ENCODE results near the gene MACROD2.
A peak's percentile ranks its signal among the peaks of the same experiment; 100 is the strongest.
"Not testable (repeated sequence)": the region's sequence is repeated elsewhere in the genome, so short reads cannot be mapped to it uniquely, and the experiment has no call there.

MACROD2 gene

GRCh38 chr20:14219801-14220461 is 224.6 kb downstream of the MACROD2 start:
- no peak for DNase-seq (ENCODE audit: low read depth)
- no peak overlapping the region for H3K4me3 ChIP-seq (ENCODE audit: low read length)
- TF ChIP-seq CTCF (conservative IDR thresholded peaks at IDR 0.05; ENCODE audit: low read length): no peak

GRCh38 chr20:14220986-14221385 is 225.7 kb downstream of the MACROD2 start:
- no peak overlapping the region for H3K4me3 ChIP-seq (ENCODE audit: low read length)
- no peak for DNase-seq (ENCODE audit: low read depth)
- no peak for TF ChIP-seq CTCF (conservative IDR thresholded peaks at IDR 0.05; ENCODE audit: low read length)

DNA sequence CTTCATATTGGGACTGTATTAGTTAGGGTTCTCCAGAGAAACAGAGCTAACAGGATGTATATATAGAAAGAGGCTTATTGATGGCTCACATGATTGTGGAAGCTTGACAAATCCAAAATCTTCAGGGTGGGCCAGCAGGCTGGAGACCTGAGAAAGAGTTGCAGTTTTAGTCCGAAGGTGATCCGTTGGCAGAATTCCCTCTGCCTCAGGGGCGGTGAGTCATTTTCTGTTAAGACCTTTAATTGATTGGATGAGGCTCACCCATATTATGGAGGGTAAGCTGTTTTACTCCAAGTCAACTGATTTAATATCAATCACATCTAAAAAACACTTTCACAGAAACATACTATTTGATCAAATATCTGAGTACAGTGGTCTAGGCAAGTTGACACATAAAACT is 228.5 kb downstream of the MACROD2 start:
- no peak for TF ChIP-seq CTCF (conservative IDR thresholded peaks at IDR 0.05; ENCODE audit: low read length)
- no peak overlapping the region for H3K4me3 ChIP-seq (ENCODE audit: low read length)
- DNase-seq (ENCODE audit: low read depth): no peak

DNA sequence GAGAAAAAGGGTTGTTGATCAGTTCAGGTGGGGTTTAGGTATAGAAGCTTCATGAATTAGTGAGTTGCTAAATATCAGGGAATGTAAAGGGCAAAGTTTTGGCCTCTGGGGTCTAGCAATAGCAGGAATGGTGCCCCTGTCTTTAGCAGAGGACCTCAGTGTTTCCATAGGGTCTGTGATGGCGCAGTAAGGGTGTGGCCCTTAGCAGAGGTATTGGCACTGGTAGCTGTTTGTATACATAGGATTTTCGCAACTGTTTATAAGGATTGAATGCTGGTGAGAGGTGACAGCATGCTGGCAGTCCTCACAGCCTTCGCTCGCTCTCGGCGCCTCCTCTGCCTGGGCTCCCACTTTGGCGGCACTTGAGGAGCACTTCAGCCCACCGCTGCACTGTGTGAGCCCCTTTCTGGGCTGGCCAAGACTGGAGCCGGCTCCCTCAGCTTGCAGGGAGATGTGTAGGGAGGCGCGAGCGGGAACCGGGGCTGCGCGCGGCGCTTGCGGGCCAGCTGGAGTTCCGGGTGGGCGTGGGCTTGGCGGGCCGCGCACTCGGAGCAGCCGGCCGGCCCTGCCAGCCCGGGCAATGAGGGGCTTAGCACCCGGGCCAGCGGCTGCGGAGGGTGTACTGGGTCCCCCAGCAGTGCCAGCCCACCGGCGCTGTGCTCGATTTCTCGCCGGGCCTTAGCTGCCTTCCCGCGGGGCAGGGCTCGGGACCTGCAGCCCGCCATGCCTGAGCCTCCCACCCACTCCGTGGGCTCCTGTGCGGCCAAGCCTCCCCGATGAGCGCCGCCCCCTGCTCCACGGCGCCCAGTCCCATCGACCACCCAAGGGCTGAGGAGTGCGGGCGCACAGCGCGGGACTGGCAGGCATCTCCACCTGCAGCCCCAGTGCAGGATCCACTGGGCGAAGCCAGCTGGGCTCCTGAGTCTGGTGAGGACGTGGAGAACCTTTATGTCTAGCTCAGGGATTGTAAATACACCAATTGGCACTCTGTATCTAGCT is 231.0 kb downstream of the MACROD2 start:
- DNase-seq (ENCODE audit: low read depth): not testable (repeated sequence)
- H3K4me3 ChIP-seq (ENCODE audit: low read length): peak overlapping the region; percentile 36

DNA sequence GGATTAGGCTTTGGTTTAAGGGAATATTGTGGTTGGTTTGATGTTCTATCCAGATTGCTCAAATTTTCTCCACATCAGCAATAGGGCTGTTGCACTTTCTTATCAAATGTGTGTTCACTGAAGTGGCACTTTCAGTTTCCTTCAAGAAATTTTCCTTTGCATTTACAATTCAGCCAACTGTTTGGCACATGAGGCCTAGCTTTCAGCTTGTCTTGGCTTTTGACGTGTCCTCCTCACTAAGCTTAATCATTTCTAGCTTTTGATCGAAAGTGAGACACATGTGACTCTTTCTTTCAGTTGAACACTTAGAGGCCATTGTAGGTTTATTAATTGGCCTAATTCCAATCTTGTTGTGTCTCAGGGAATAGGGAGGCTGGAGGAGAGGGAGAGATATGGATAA is 237.3 kb downstream of the MACROD2 start:
- TF ChIP-seq CTCF (conservative IDR thresholded peaks at IDR 0.05; ENCODE audit: low read length): no peak
- H3K4me3 ChIP-seq (ENCODE audit: low read length): no peak overlapping the region
- no peak for DNase-seq (ENCODE audit: low read depth)

GRCh38 chr20:14234666-14235295 is 239.5 kb downstream of the MACROD2 start:
- no peak for TF ChIP-seq CTCF (conservative IDR thresholded peaks at IDR 0.05; ENCODE audit: low read length)
- no peak overlapping the region for H3K4me3 ChIP-seq (ENCODE audit: low read length)
- DNase-seq (ENCODE audit: low read depth): peak; percentile 64

- H3K4me3 ChIP-seq (ENCODE audit: low read length): no peak overlapping the region
- TF ChIP-seq CTCF (conservative IDR thresholded peaks at IDR 0.05; ENCODE audit: low read length): no peak
- peak; percentile 71 for DNase-seq (ENCODE audit: low read depth)
Observed at GRCh38 chr20:14235355-14235754, 240.0 kb downstream of the MACROD2 start.
